ENCODE measurements around the gene IFNK. TPM values are rescaled to one million over a fixed set of nuclear protein-coding genes. Genes with fewer than 3 reads are reported as not detected.

The IFNK gene
- total and polyA plus RNA-seq, 11 donors: not detected

DNA sequence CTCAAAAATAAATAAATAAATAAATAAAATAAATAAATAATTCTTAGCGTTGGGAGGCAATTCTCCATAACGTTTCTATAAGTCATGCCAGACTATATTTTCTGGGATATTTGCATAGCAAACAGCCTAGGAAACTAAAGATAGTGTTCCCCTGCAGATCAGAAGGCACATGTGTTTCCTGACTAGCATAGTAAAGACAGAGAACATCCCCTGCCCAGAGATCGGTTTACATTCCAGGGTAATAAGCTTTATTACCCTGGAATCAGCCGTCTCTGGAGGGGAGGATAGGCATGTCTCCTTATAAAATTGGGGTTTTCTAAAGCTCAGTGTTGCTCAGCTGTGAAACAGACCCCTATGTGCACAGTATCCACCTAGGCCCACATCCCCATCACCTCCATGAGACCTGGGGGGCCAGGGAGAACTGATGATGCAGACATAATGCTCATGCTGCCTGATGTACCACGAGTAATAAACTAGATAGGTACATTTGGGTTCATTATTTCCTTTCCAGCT, 36.9 kb upstream of the IFNK start:
- Histone ChIP-seq H3K27me3 (no peaks in the 10 kb centered on the region), H3K9me3 (no peaks in the 10 kb centered on the region), H3K27ac (no peak overlapping the region), H3K36me3 (no peaks in the 10 kb centered on the region), H3K4me1 (peaks cover 0 to 4% (median 0%) of the 10 kb centered on the region in 12 donors), H3K4me3 (no peak overlapping the region)
- intact Hi-C loops (cut with DNase I): no loop called here
- DNase-seq (no peak), ATAC-seq (no peak)
- WGBS, 4 donors: 51 to 71% (median 57%) methylated on average over 5 of the region's 5 CpGs
- TF ChIP-seq, protein P1, sequence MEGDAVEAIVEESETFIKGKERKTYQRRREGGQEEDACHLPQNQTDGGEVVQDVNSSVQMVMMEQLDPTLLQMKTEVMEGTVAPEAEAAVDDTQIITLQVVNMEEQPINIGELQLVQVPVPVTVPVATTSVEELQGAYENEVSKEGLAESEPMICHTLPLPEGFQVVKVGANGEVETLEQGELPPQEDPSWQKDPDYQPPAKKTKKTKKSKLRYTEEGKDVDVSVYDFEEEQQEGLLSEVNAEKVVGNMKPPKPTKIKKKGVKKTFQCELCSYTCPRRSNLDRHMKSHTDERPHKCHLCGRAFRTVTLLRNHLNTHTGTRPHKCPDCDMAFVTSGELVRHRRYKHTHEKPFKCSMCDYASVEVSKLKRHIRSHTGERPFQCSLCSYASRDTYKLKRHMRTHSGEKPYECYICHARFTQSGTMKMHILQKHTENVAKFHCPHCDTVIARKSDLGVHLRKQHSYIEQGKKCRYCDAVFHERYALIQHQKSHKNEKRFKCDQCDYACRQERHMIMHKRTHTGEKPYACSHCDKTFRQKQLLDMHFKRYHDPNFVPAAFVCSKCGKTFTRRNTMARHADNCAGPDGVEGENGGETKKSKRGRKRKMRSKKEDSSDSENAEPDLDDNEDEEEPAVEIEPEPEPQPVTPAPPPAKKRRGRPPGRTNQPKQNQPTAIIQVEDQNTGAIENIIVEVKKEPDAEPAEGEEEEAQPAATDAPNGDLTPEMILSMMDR (IDR thresholded peaks at IDR 0.05): no peak
- TF ChIP-seq POLR2A (IDR thresholded peaks at IDR 0.05): no peak

DNA sequence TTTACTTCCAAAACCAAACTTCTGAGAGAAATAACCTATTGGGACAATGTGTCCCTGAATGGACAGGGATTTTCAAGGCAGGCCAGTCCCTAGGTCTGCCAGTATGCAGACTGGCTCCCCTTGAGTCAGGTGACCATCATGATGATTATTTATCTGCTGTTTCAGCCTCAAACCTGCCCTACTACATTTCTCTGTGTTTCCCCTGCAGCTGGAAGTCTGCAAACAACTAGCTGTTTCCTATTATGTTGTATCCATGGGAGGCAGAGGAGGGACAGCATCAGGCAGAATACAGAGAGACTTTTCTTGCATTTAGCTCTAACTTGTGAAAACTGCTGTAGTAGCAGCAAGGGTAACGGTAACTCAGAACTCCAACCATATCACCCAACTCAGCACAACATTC, 36.2 kb upstream of the IFNK start:
- TF ChIP-seq, protein P1 (IDR thresholded peaks at IDR 0.05): no peak
- no peak for TF ChIP-seq POLR2A (IDR thresholded peaks at IDR 0.05)
- H3K27ac ChIP-seq: no peak overlapping the region
- intact Hi-C loops (cut with DNase I): no loop called here
- ATAC-seq (no peak), DNase-seq (no peak)
- H3K4me3 ChIP-seq: no peak overlapping the region
- H3K9me3 ChIP-seq: no peaks in the 10 kb centered on the region
- H3K4me1 ChIP-seq: peaks cover 0 to 4% (median 0%) of the 10 kb centered on the region in 12 donors
- 96 to 100% (median 98%) methylated on average over 1 of the region's 1 CpG for WGBS, 4 donors
- H3K27me3 ChIP-seq: no peaks in the 10 kb centered on the region
- no peaks in the 10 kb centered on the region for H3K36me3 ChIP-seq

DNA sequence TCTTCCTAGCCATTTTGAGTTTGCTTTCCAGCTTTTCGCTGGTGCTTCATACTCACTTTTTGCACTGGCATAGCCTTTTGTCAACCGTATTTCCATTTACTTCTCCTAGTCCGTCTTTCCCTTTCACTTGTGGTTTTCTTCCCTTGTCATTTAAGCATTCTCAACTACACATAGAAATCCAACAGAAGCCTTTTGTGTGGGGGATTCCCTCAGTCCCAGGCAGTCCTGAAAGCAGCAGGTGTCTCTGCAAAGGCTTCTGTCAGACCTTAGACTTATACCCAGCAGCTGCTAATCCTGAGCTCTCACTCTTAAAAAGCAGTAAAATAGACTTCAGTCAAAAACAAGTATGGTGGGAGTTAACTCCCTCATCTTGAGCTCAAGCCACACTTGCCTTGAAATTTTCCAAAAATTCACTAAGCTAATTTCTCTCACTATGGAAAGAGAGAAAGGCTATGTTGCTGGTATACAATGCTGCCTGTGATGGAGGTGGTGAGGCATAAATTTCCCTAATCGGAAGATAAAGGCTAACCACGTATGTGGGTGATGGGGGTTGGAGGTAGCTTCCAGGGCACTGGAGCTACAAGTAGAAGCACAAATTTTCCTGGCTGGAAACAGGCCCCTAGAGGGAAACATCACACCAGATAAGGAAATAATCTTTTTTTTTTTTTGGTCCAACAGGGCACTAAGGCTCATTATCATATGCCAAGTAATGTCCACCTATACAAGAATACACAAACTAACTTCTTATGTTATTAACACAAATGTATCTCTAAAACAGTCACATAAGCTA, 34.8 kb upstream of the IFNK start:
- Histone ChIP-seq H3K9me3 (no peaks in the 10 kb centered on the region), H3K27me3 (no peaks in the 10 kb centered on the region), H3K4me1 (peaks cover 0 to 4% (median 0%) of the 10 kb centered on the region in 12 donors), H3K4me3 (no peak overlapping the region), H3K36me3 (no peaks in the 10 kb centered on the region), H3K27ac (no peak overlapping the region)
- DNase-seq: no peak
- TF ChIP-seq, protein P1 (IDR thresholded peaks at IDR 0.05): no peak
- TF ChIP-seq POLR2A (IDR thresholded peaks at IDR 0.05): no peak
- intact Hi-C loops (cut with DNase I): no loop called here
- WGBS, 4 donors: 91 to 96% (median 92%) methylated on average over 5 of the region's 5 CpGs
- no peak for ATAC-seq

DNA sequence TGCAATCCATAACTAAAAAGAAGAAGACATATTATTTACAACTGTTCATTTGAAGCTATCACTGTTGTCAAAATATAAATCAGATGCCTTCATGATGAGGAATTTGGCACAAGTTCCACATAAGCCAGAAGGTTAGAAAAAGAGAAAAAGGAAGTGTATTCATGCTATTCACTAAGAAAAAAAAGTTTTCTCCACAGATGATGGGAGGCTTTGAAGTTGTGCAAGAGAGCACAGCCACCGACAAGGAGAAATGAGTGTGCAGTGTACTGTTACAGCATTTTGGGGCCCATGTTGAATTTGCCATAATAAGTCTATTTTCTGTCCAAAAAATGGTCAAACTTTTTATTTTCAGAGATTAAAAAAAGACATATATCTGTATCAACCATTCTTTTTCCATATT, 32.9 kb upstream of the IFNK start:
- Histone ChIP-seq H3K4me3 (no peak overlapping the region), H3K27ac (no peak overlapping the region), H3K4me1 (peaks cover 0 to 17% (median 4%) of the 10 kb centered on the region in 12 donors), H3K27me3 (no peaks in the 10 kb centered on the region), H3K36me3 (no peaks in the 10 kb centered on the region), H3K9me3 (no peaks in the 10 kb centered on the region)
- intact Hi-C loops (cut with DNase I): no loop called here
- ATAC-seq (peak in 1 of 4 donors; percentile 44), DNase-seq (peak in 1 of 5 donors; percentile 27)
- TF ChIP-seq, protein P1 (IDR thresholded peaks at IDR 0.05): no peak
- no peak for TF ChIP-seq POLR2A (IDR thresholded peaks at IDR 0.05)
- WGBS, 4 donors: 54 to 70% (median 64%) methylated on average over 1 of the region's 1 CpG

Measured in heart left ventricle (tissue), 16 donors.